Tibial nerve (tissue), 3 donors: ENCODE data around the gene ZNF215.

Experiments
- CTCF ChIP-seq, 5 experiments: fragments of 200-600 bp in 3 of 5; fragments of 450-650 bp in 2 of 5; sonication (generic) in 3 of 5; IDR thresholded peaks; one replicate each; pipeline ENCODE4 v1.5.1; 2016 to 2019; ENCODE audit warnings: antibody characterized with exemption in 5 of 5, mild to moderate bottlenecking in 3 of 5, moderate library complexity in 2 of 5
- POLR2A ChIP-seq, 2 donors: fragments of 450-650 bp; IDR thresholded peaks; one replicate each; pipeline ENCODE4 v1.6.1; 2017; ENCODE audit warnings: antibody characterized with exemption in 2 of 2, mild to moderate bottlenecking in 2 of 2, moderate library complexity in 2 of 2

- TF ChIP-seq POLR2A (IDR thresholded peaks at IDR 0.05) (no peak), CTCF (IDR thresholded peaks at IDR 0.05) (no peak)
These were observed 5.9 kb downstream of the ZNF215 start for GRCh38 chr11:6932145-6932544.
